OCI-LY3 (cell line): Measurements from ENCODE around the gene ACAP2.

ENCODE experiments used
- H2AFZ ChIP-seq: fragments of 200-600, 300-600 bp; shearing (Covaris generic); 2 replicates; pipeline ENCODE4 v1.6.0; 2014; ENCODE audit warnings: antibody characterized with exemption, low read depth, low read length
- H3K27ac ChIP-seq: fragments of 200-600, 300-600 bp; sonication (generic); 2 replicates; pipeline ENCODE4 v1.5.1; 2014; ENCODE audit warnings: mild to moderate bottlenecking, low read length, moderate library complexity, mixed read lengths
- H3K27me3 ChIP-seq: fragments of 200-600, 300-600 bp; sonication (generic); 2 replicates; pipeline ENCODE4 v1.6.1; 2014; ENCODE audit warnings: low read depth, low read length, mixed read lengths
- H3K36me3 ChIP-seq: fragments of 200-600, 300-600 bp; sonication (generic); replicated peaks from 2 replicates; pipeline ENCODE3; 2014; ENCODE audit warnings: low read depth, low read length, mixed read lengths
- H3K4me1 ChIP-seq: fragments of 300-600, 200-600 bp; sonication (generic); 2 replicates; pipeline ENCODE4 v1.6.1; 2014; ENCODE audit warnings: low read length, mixed read lengths
- H3K4me2 ChIP-seq: fragments of 200-600, 300-600 bp; sonication (generic); 2 replicates; pipeline ENCODE4 v1.6.1; 2014; ENCODE audit warnings: low read length, mixed read lengths
- H3K4me3 ChIP-seq: fragments of 300-600, 200-600 bp; sonication (generic); 2 replicates; pipeline ENCODE4 v1.5.1; 2014; ENCODE audit warnings: antibody characterized with exemption, mild to moderate bottlenecking, low read length, moderate library complexity
- H3K79me2 ChIP-seq: fragments of 300-600, 200-600 bp; shearing (Covaris generic); 2 replicates; pipeline ENCODE4 v1.6.1; 2014; ENCODE audit warnings: mild to moderate bottlenecking, low read length, mixed read lengths
- H3K9ac ChIP-seq: fragments of 300-600, 200-600 bp; shearing (Covaris generic); 2 replicates; pipeline ENCODE4 v1.6.0; 2014; ENCODE audit warnings: mild to moderate bottlenecking, low read length, moderate library complexity
- H3K9me3 ChIP-seq: fragments of 200-600, 300-600 bp; shearing (Covaris generic); 2 replicates; pipeline ENCODE4 v1.6.1; 2014; ENCODE audit warnings: low read length, mixed read lengths; ENCODE audit not compliant: insufficient read depth
- H4K20me1 ChIP-seq: fragments of 200-600, 300-600 bp; sonication (generic); 2 replicates; pipeline ENCODE4 v1.6.1; 2016; ENCODE audit warnings: low read length, mixed read lengths; ENCODE audit not compliant: insufficient read depth
- CTCF ChIP-seq: fragments of 200-600, 300-600 bp; sonication (generic); IDR thresholded peaks from 2 replicates; pipeline ENCODE4 v1.5.1; 2014; ENCODE audit warnings: antibody characterized with exemption, low read length, low read depth
- EZH2phosphoT487 ChIP-seq: fragments of 200-600 bp; shearing (Covaris generic); IDR thresholded peaks from 2 replicates; pipeline ENCODE4 v1.6.1; 2018; ENCODE audit warnings: antibody characterized with exemption, mixed run types, low read depth

ACAP2 gene

GRCh38 chr3:195270079-195270816 lies 172.6 kb downstream of the ACAP2 start:
- Histone ChIP-seq H3K4me2 (peak overlapping the region; percentile 91), H3K27ac (peak overlapping the region; percentile 39; the same call in 1 of the 2 replicates), H4K20me1 (peaks cover 13% of the 10 kb centered on the region), H2AFZ (peak overlapping the region; percentile 72), H3K36me3 (peaks cover 3% of the 10 kb centered on the region), H3K27me3 (no peaks in the 10 kb centered on the region), H3K4me3 (peak overlapping the region; percentile 86), H3K9me3 (no peaks in the 10 kb centered on the region), H3K9ac (peak overlapping the region; percentile 65), H3K79me2 (peaks cover 36% of the 10 kb centered on the region), H3K4me1 (peaks cover 23% of the 10 kb centered on the region)
- TF ChIP-seq EZH2phosphoT487, result no peak
- TF ChIP-seq CTCF, result no peak

- TF ChIP-seq CTCF (no peak), EZH2phosphoT487 (no peak)
- H3K4me1 ChIP-seq, result peaks cover 23% of the 10 kb centered on the region
- peak overlapping the region; percentile 91 for H3K4me2 ChIP-seq
- no peaks in the 10 kb centered on the region for H3K9me3 ChIP-seq
- no peak overlapping the region for H2AFZ ChIP-seq
- no peaks in the 10 kb centered on the region for H3K27me3 ChIP-seq
- H4K20me1 ChIP-seq, result peaks cover 13% of the 10 kb centered on the region
- H3K27ac ChIP-seq, result no peak overlapping the region
- peak overlapping the region; percentile 86 for H3K4me3 ChIP-seq
- H3K36me3 ChIP-seq, result peaks cover 3% of the 10 kb centered on the region
- H3K79me2 ChIP-seq, result peaks cover 38% of the 10 kb centered on the region
- peak overlapping the region; percentile 65; the same call in 1 of the 2 replicates for H3K9ac ChIP-seq
These were observed 173.3 kb downstream of the ACAP2 start for GRCh38 chr3:195269375-195270078.

GRCh38 chr3:195268576-195269309 lies 174.1 kb downstream of the ACAP2 start:
- TF ChIP-seq EZH2phosphoT487, result no peak
- TF ChIP-seq CTCF, result no peak
- Histone ChIP-seq H3K9ac (no peak overlapping the region), H3K4me1 (peaks cover 23% of the 10 kb centered on the region), H3K27me3 (no peaks in the 10 kb centered on the region), H2AFZ (no peak overlapping the region), H3K4me3 (no peak overlapping the region), H3K9me3 (no peaks in the 10 kb centered on the region), H3K4me2 (peak overlapping the region; percentile 91), H3K36me3 (peaks cover 3% of the 10 kb centered on the region), H3K27ac (no peak overlapping the region), H4K20me1 (peaks cover 13% of the 10 kb centered on the region), H3K79me2 (peaks cover 45% of the 10 kb centered on the region)

- Histone ChIP-seq H3K27me3 (no peaks in the 10 kb centered on the region), H3K4me1 (peaks cover 22% of the 10 kb centered on the region), H2AFZ (no peak overlapping the region), H3K4me2 (no peak overlapping the region), H3K79me2 (peaks cover 50% of the 10 kb centered on the region), H3K27ac (no peak overlapping the region), H3K9ac (no peak overlapping the region), H4K20me1 (peaks cover 13% of the 10 kb centered on the region), H3K36me3 (peaks cover 3% of the 10 kb centered on the region), H3K9me3 (no peaks in the 10 kb centered on the region), H3K4me3 (no peak overlapping the region)
- no peak for TF ChIP-seq EZH2phosphoT487
- TF ChIP-seq CTCF, result no peak
These were observed 175.7 kb downstream of the ACAP2 start for GRCh38 chr3:195267096-195267495.
